Psoas muscle (tissue), 8 donors: ENCODE data around the gene CES3. TPM values are rescaled to one million over a fixed set of nuclear protein-coding genes. Genes with fewer than 3 reads are reported as not detected.

Experiments
- ATAC-seq, 4 donors: fragments of 200-7000 bp; cut with Tn5 transposase; one replicate each; pipeline ENCODE4 v1.9.1; 2020; ENCODE audit warnings: moderate library complexity in 3 of 4, mild to moderate bottlenecking in 2 of 4
- DNase-seq, 2 donors: peaks; one replicate each; pipeline ENCODE4 v3.0.0-alpha.2; 2020
- H3K27ac ChIP-seq: fragments of 200-600 bp; one replicate; pipeline ENCODE4 v1.8.0; 2022
- H3K27me3 ChIP-seq, 3 donors: fragments of 200-600 bp in 1 of 3; one replicate each; pipeline versions ENCODE4 v1.6.1 to v1.8.0; 2013 to 2022; ENCODE audit warnings: low read length in 2 of 3, mild to moderate bottlenecking in 2 of 3, moderate library complexity in 1 of 3; ENCODE audit not compliant: insufficient read depth in 3 of 3
- H3K36me3 ChIP-seq, 2 donors: fragments of 200-600 bp in 1 of 2; one replicate each; pipeline versions ENCODE4 v1.6.1 to v1.8.0; 2013 to 2022; ENCODE audit warnings: low read depth in 1 of 2, mild to moderate bottlenecking in 1 of 2, moderate library complexity in 1 of 2; ENCODE audit not compliant: insufficient read depth in 1 of 2
- H3K4me1 ChIP-seq: fragments of 200-600 bp; one replicate; pipeline ENCODE4 v1.8.0; 2022
- H3K4me3 ChIP-seq: fragments of 200-600 bp; one replicate; pipeline ENCODE4 v1.8.0; 2022; ENCODE audit warnings: mild to moderate bottlenecking
- H3K9me3 ChIP-seq: fragments of 200-600 bp; one replicate; pipeline ENCODE4 v1.8.0; 2022
- WGBS, 3 donors: extraction: QIAGEN DNeasy Blood & Tissue Kit; methylation state at CpG; one replicate each; pipeline versions ENCODE4 v1.1.6 to v1.1.7; 2013; 5-methylcytosine and 5-hydroxymethylcytosine counted together
- intact Hi-C, 2 donors: fragments of 100-400 bp; cut with DNase I; formaldehyde crosslinking; loops; one replicate each; pipeline versions ENCODE4 v1.11.0 to v1.14.2; 2022
- polyA plus RNA-seq, 3 donors: library from polyadenylated mRNA; stranded (reverse); fragments of 200-250 nt; gene quantifications; one replicate each; pipeline ENCODE4 v1.2.3, GENCODE V29; 2013
- total RNA-seq, 4 donors: library from RNA; stranded (reverse); fragmentation: NEBNext Ultra II Directional in 2 of 4; extraction: Animal tissue kit (Norgen Biotek cat#: 25700) in 2 of 4; gene quantifications; one replicate each; pipeline versions ENCODE4 v1.2.1 to v1.2.4, GENCODE V29; 2021 to 2023
- TF ChIP-seq, protein P1 (sequence below): fragments of 200-600 bp; IDR thresholded peaks from one replicate; pipeline ENCODE4 v1.8.0; 2022; ENCODE audit warnings: antibody characterized with exemption
- donor health status: healthy with polysubstance abuse.
- donor health status: DM: no; HTN: no; CAD: no; lungs with moderate emphysema.
- donor health status: Bipolar disorder and iron deficiency.
- donor health status: healthy.
- donor health status: DM: yes; HTN: yes; CAD: no.
- donor health status: DM: no; HTN: no; CAD: no.
- donor health status: DM: no; HTN: no; CAD: no.
- donor health status: DM: yes; HTN: yes; CAD: no.

CES3 gene
- total and polyA plus RNA-seq, 7 donors = 0.48 to 15.2 (median 9.7) TPM

- H3K4me1 ChIP-seq = peaks cover 9% of the 10 kb centered on the region
- no peak for DNase-seq
- ATAC-seq = no peak
- peak overlapping the region; percentile 58 for H3K27ac ChIP-seq
- H3K36me3 ChIP-seq = no peaks in the 10 kb centered on the region
- WGBS, 3 donors = 44 to 57% (median 57%) methylated on average over 6 of the region's 6 CpGs
- intact Hi-C loops = loop anchor here (5.0 to 10.0 kb wide), 3 partner anchors 88 to 143 kb away; partner anchors contain the start of genes FBXL8 (in 1 of the 2), PHAF1 (in 1 of the 2) and TRADD (in 1 of the 2)
- TF ChIP-seq, protein P1, sequence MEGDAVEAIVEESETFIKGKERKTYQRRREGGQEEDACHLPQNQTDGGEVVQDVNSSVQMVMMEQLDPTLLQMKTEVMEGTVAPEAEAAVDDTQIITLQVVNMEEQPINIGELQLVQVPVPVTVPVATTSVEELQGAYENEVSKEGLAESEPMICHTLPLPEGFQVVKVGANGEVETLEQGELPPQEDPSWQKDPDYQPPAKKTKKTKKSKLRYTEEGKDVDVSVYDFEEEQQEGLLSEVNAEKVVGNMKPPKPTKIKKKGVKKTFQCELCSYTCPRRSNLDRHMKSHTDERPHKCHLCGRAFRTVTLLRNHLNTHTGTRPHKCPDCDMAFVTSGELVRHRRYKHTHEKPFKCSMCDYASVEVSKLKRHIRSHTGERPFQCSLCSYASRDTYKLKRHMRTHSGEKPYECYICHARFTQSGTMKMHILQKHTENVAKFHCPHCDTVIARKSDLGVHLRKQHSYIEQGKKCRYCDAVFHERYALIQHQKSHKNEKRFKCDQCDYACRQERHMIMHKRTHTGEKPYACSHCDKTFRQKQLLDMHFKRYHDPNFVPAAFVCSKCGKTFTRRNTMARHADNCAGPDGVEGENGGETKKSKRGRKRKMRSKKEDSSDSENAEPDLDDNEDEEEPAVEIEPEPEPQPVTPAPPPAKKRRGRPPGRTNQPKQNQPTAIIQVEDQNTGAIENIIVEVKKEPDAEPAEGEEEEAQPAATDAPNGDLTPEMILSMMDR = no peak
- no peaks in the 10 kb centered on the region for H3K27me3 ChIP-seq
- no peaks in the 10 kb centered on the region for H3K9me3 ChIP-seq
- H3K4me3 ChIP-seq = peak overlapping the region; percentile 74
These were observed 53.7 kb downstream of the CES3 start for GRCh38 chr16:67014634-67015312.

GRCh38 chr16:67015313-67015731 lies 54.3 kb downstream of the CES3 start:
- TF ChIP-seq, protein P1 = no peak

GRCh38 chr16:67016143-67016542 lies 55.1 kb downstream of the CES3 start:
- intact Hi-C loops = loop anchor here (1.0 to 10.0 kb wide), 4 partner anchors 86 to 141 kb away; partner anchors contain the start of genes FBXL8 (in 1 of the 2), PHAF1 (in 1 of the 2) and TRADD (in 1 of the 2)
- Histone ChIP-seq H3K27ac (no peak overlapping the region), H3K36me3 (no peaks in the 10 kb centered on the region), H3K27me3 (no peaks in the 10 kb centered on the region), H3K4me3 (no peak overlapping the region), H3K4me1 (peaks cover 9% of the 10 kb centered on the region), H3K9me3 (no peaks in the 10 kb centered on the region)
- TF ChIP-seq, protein P1 = no peak
- no peak for DNase-seq
- no peak for ATAC-seq

More at GRCh38 chr16:67015313-67015731, 54.3 kb downstream of the CES3 start:
- whole genome bisulfite sequencing, 3 donors = 94 to 98% (median 96%) methylated on average over 9 of the region's 9 CpGs
- ATAC-seq = no peak
- Histone ChIP-seq H3K27ac (no peak overlapping the region), H3K27me3 (no peaks in the 10 kb centered on the region), H3K36me3 (no peaks in the 10 kb centered on the region), H3K9me3 (no peaks in the 10 kb centered on the region), H3K4me3 (no peak overlapping the region), H3K4me1 (peaks cover 9% of the 10 kb centered on the region)
- DNase-seq = no peak
- intact Hi-C loops = loop anchor here (5.0 to 10.0 kb wide), 3 partner anchors 87 to 142 kb away; partner anchors contain the start of genes FBXL8 (in 1 of the 2), PHAF1 (in 1 of the 2) and TRADD (in 1 of the 2)

DNA sequence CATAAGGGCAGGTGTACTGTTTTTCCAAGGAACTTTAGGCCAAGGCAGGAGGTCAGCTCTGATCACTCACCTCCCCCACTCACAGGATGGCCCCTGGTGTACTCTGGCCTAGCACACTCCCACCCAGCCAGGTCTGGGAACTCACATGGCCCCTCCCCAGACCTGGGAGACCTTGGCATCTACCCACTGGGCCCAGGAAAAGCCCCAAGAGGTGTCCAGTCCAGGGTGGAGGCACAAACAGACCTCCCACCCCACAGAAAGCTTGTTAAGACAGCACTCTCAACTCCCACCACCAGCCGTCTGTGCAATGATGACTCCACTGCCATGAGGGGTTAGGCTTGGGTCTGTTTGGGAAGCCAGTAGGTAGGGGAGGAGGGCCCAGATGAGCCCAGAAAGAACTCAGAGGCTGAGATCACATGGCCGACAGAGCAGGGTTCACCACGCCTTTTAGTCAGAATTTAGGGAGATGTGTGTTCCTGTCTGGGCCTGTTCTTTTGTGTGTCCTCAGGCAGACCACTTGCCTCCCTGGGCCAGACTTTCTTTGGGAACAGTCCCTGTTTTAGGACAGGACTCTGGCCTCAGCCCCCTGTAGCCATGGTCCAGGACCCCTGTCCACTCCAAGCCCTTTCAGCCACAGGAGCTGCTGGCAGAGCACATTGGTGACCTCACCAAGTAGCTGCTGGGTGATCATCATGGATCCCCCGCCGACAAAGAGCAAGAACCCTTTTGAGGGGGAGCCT lies 55.8 kb downstream of the CES3 start:
- no peak for DNase-seq
- no peaks in the 10 kb centered on the region for H3K9me3 ChIP-seq
- H3K27ac ChIP-seq = no peak overlapping the region
- H3K4me1 ChIP-seq = peaks cover 9% of the 10 kb centered on the region
- intact Hi-C loops = loop anchor here (1.0 to 10.0 kb wide), 4 partner anchors 85 to 140 kb away; partner anchors contain the start of genes FBXL8 (in 1 of the 2), PHAF1 (in 1 of the 2) and TRADD (in 1 of the 2)
- WGBS, 3 donors = 82 to 86% (median 82%) methylated on average over 5 of the region's 5 CpGs
- H3K4me3 ChIP-seq = no peak overlapping the region
- no peak for ATAC-seq
- H3K36me3 ChIP-seq = no peaks in the 10 kb centered on the region
- TF ChIP-seq, protein P1 = no peak
- no peaks in the 10 kb centered on the region for H3K27me3 ChIP-seq
